Putamen (tissue), 1 donor: Measurements from ENCODE around the gene FBXO31.

Experiments used
- DNase-seq: peaks from one replicate; pipeline ENCODE4 v3.0.0-alpha.2; 2016; ENCODE audit warnings: low spot score

Gene FBXO31

GRCh38 chr16:87309620-87310525 is 73.7 kb downstream of the FBXO31 start:
- DNase-seq, result no peak

GRCh38 chr16:87308826-87309225 is 74.8 kb downstream of the FBXO31 start:
- no peak for DNase-seq

- no peak for DNase-seq
Observed at GRCh38 chr16:87306516-87306915, 77.1 kb downstream of the FBXO31 start.

- DNase-seq, result no peak
Observed at GRCh38 chr16:87305505-87306391, 77.8 kb downstream of the FBXO31 start.

GRCh38 chr16:87304951-87305350 is 78.6 kb downstream of the FBXO31 start:
- no peak for DNase-seq

- no peak for DNase-seq
Observed at GRCh38 chr16:87303962-87304521, 79.5 kb downstream of the FBXO31 start.

GRCh38 chr16:87303431-87303930 is 80.1 kb downstream of the FBXO31 start:
- DNase-seq, result no peak

- no peak for DNase-seq
Observed at GRCh38 chr16:87298857-87299465, 84.6 kb downstream of the FBXO31 start.

GRCh38 chr16:87297918-87298631 is 85.5 kb downstream of the FBXO31 start:
- DNase-seq, result no peak

- no peak for DNase-seq
Observed at GRCh38 chr16:87297407-87297806, 86.2 kb downstream of the FBXO31 start.

GRCh38 chr16:87295661-87296531 is 87.7 kb downstream of the FBXO31 start:
- DNase-seq, result no peak

GRCh38 chr16:87295259-87295658 is 88.3 kb downstream of the FBXO31 start:
- DNase-seq, result no peak

GRCh38 chr16:87293990-87294389 is 89.6 kb downstream of the FBXO31 start:
- DNase-seq, result no peak

GRCh38 chr16:87291944-87292343 is 91.6 kb downstream of the FBXO31 start:
- no peak for DNase-seq

GRCh38 chr16:87288753-87289362 is 94.7 kb downstream of the FBXO31 start:
- DNase-seq, result no peak

GRCh38 chr16:87286839-87287626 is 96.5 kb downstream of the FBXO31 start:
- DNase-seq, result no peak

- DNase-seq, result no peak
Observed at GRCh38 chr16:87284183-87284582, 99.4 kb downstream of the FBXO31 start.

- no peak for DNase-seq
Observed at GRCh38 chr16:87279094-87279658, 104.4 kb downstream of the FBXO31 start.
